Endothelial cell of umbilical vein (primary cell): ENCODE data around the gene MAML2. TPM values are rescaled to one million over a fixed set of nuclear protein-coding genes. Genes with fewer than 3 reads are reported as not detected.

Experiments used
- BruUV-seq: library from RNA; stranded (reverse); fragments of 400-500 nt; replicated peaks from 2 replicates; lab custom pipeline; 2021; lab: Mats Ljungman, UMichigan
- CTCF ChIA-PET: fragments of 300-600, 350-600 bp; sonication (Branson Sonifier 250); formaldehyde crosslinking; loops from one replicate; lab custom pipeline; 2021; ENCODE audit warnings: antibody characterized with exemption, inconsistent platforms; lab: Charles Lee
- POLR2A ChIA-PET: fragments of 300-600, 350-600 bp; sonication (Branson Sonifier 250); formaldehyde crosslinking; loops from one replicate; lab custom pipeline; 2021; ENCODE audit warnings: antibody characterized with exemption, inconsistent platforms; lab: Charles Lee
- DNase-seq: peaks from one replicate; pipeline ENCODE4 v3.0.0-alpha.2; 2011; ENCODE audit warnings: low read depth, low spot score
- FAIRE-seq: peaks from 2 replicates; lab custom pipeline; 2011; peaks lifted over from hg19 to GRCh38; lab: Jason Lieb, UNC
- H2AFZ ChIP-seq: 2 replicates; pipeline ENCODE4 v1.6.0; 2012; ENCODE audit warnings: low read depth, low read length, control low read depth, inconsistent platforms
- H3K27ac ChIP-seq: 2 replicates; pipeline ENCODE4 v1.5.1; 2011; ENCODE audit warnings: low read depth, mild to moderate bottlenecking, control low read depth, low read length, moderate library complexity; ENCODE audit not compliant: insufficient read depth
- H3K27me3 ChIP-seq, 2 experiments: 2 replicates each; pipeline versions ENCODE4 v1.6.0 to v1.6.1; 2011; ENCODE audit warnings: low read length in 2 of 2, mixed read lengths in 1 of 2; ENCODE audit not compliant: control insufficient read depth in 2 of 2, insufficient read depth in 2 of 2
- H3K36me3 ChIP-seq, 2 experiments: 2 replicates in 1 of 2; 3 replicates in 1 of 2; pipeline ENCODE4 v1.5.1; 2011; ENCODE audit warnings: low read length in 2 of 2, mild to moderate bottlenecking in 1 of 2, moderate library complexity in 1 of 2; ENCODE audit not compliant: control insufficient read depth in 2 of 2, insufficient read depth in 2 of 2; ENCODE audit errors: extremely low read depth in 1 of 2
- H3K4me1 ChIP-seq: 3 replicates; pipeline ENCODE4 v1.5.1; 2011; ENCODE audit warnings: mild to moderate bottlenecking, low read length; ENCODE audit not compliant: control insufficient read depth, insufficient read depth; ENCODE audit errors: extremely low read depth
- H3K4me2 ChIP-seq: 2 replicates; pipeline ENCODE4 v1.6.1; 2011; ENCODE audit warnings: low read length, control low read depth, mixed read lengths; ENCODE audit not compliant: insufficient read depth
- H3K4me3 ChIP-seq, 3 experiments: fragments of 200-600 bp in 1 of 3; sonication (generic), shearing (Covaris generic) in 1 of 3; replicated peaks in 1 of 3; 2 replicates each; pipeline ENCODE4 v1.5.1; 2011 to 2016; ENCODE audit warnings: control low read depth in 3 of 3, low read length in 3 of 3, mild to moderate bottlenecking in 2 of 3, inconsistent platforms in 1 of 3, low read depth in 1 of 3, moderate library complexity in 1 of 3; ENCODE audit not compliant: insufficient read depth in 1 of 3
- H3K79me2 ChIP-seq: 2 replicates; pipeline ENCODE4 v1.6.0; 2012; ENCODE audit warnings: low read length, inconsistent platforms; ENCODE audit not compliant: control insufficient read depth, insufficient read depth
- H3K9ac ChIP-seq: replicated peaks from 2 replicates; pipeline ENCODE3; 2011; ENCODE audit warnings: low read length, control low read depth; ENCODE audit not compliant: insufficient read depth; ENCODE audit errors: extremely low read depth
- H3K9me1 ChIP-seq: replicated peaks from 3 replicates; pipeline ENCODE4 v1.6.0; 2011; ENCODE audit warnings: mild to moderate bottlenecking, low read length; ENCODE audit not compliant: control insufficient read depth, insufficient read depth; ENCODE audit errors: extremely low read depth
- H3K9me3 ChIP-seq: replicated peaks from 2 replicates; pipeline ENCODE4 v1.5.1; 2012; ENCODE audit warnings: low read length, inconsistent platforms; ENCODE audit not compliant: control insufficient read depth, insufficient read depth
- H4K20me1 ChIP-seq: replicated peaks from 2 replicates; pipeline ENCODE3; 2011; ENCODE audit warnings: mild to moderate bottlenecking, low read length; ENCODE audit not compliant: control insufficient read depth, insufficient read depth; ENCODE audit errors: extremely low read depth
- CTCF ChIP-seq, 2 donors: IDR thresholded peaks; 1 replicate in 1 of 2; 2 replicates in 1 of 2; pipeline ENCODE4 v1.5.1; 2011; ENCODE audit warnings: low read length in 2 of 2, mild to moderate bottlenecking in 2 of 2, moderate library complexity in 2 of 2, control low read depth in 1 of 2, inconsistent platforms in 1 of 2, low read depth in 1 of 2; ENCODE audit not compliant: insufficient read depth in 1 of 2; ENCODE audit errors: extremely low read depth in 1 of 2
- EZH2 ChIP-seq: IDR thresholded peaks from 2 replicates; pipeline ENCODE4 v1.6.1; 2012; ENCODE audit warnings: borderline replicate concordance, low read depth, mild to moderate bottlenecking, moderate library complexity, low read length, inconsistent platforms; ENCODE audit not compliant: severe bottlenecking
- FOS ChIP-seq: IDR thresholded peaks from 2 replicates; pipeline ENCODE4 v1.6.1; 2011; ENCODE audit warnings: mild to moderate bottlenecking, low read length, moderate library complexity, borderline replicate concordance; ENCODE audit not compliant: insufficient read depth
- GATA2 ChIP-seq: IDR thresholded peaks from 2 replicates; pipeline ENCODE4 v1.7.0; 2011; ENCODE audit warnings: low read depth, mild to moderate bottlenecking, moderate library complexity, mixed read lengths, low read length; ENCODE audit not compliant: insufficient read length, insufficient read depth
- MAX ChIP-seq: IDR thresholded peaks from 2 replicates; pipeline ENCODE4 v1.6.1; 2011; ENCODE audit not compliant: insufficient read depth, insufficient read length
- MYC ChIP-seq: IDR thresholded peaks from one replicate; pipeline ENCODE4 v1.6.1; 2011; ENCODE audit warnings: mild to moderate bottlenecking, low read depth, low read length
- POLR2A ChIP-seq: IDR thresholded peaks from 2 replicates; pipeline ENCODE4 v1.6.1; 2012; ENCODE audit warnings: low read depth, mild to moderate bottlenecking, control low read depth, low read length
- dilution Hi-C: fragments of 300-500 bp; cut with MboI; formaldehyde crosslinking; loops from one replicate; pipeline ENCODE4 v1.15.0; 2019; ENCODE audit warnings: low sequenced_read_pairs; ENCODE audit not compliant: extremely low pct_ligation_motif_present
- intact Hi-C: fragments of 100-400 bp; cut with micrococcal nuclease; formaldehyde crosslinking; loops from one replicate; pipeline ENCODE4 v1.10.0; 2022
- polyA plus RNA-seq, 4 experiments: library from polyadenylated mRNA; depleted of rRNA in 3 of 4; stranded (reverse) in 3 of 4; unstranded in 1 of 4; fragments of >200 nt; gene quantifications; 2 replicates each; pipeline versions ENCODE4 v1.2.1 to v1.2.3, GENCODE V29; 2011 to 2012; ENCODE audit warnings: missing spikeins in 1 of 4
- total RNA-seq: library from RNA; stranded (reverse); gene quantifications from 2 replicates; pipeline ENCODE4 v1.2.3, GENCODE V29; 2021

Gene MAML2
- total and polyA plus RNA-seq, 2 donors (not counting 3 experiments of a cell fraction or from before 2014, with no cell fraction given), result 12.4 to 16.8 TPM

- POLR2A ChIA-PET, result no interaction called here
- dilution Hi-C loops (no loop called here), intact Hi-C loops (no loop called here)
- no peaks in the 10 kb centered on the region for H4K20me1 ChIP-seq
- TF ChIP-seq MAX, result no peak
- no peak for TF ChIP-seq GATA2
- TF ChIP-seq EZH2, result no peak
- TF ChIP-seq POLR2A, result no peak
- no peak for TF ChIP-seq CTCF (IDR thresholded peaks at IDR 0.05; ENCODE audit: extremely low read depth in 1 of 2, insufficient read depth in 1 of 2, low read depth in 1 of 2, low read length in 2 of 2)
- no peak for TF ChIP-seq FOS
- TF ChIP-seq MYC, result no peak
- H3K4me1 ChIP-seq, result peaks cover 8% of the 10 kb centered on the region
- no peaks in the 10 kb centered on the region for H3K9me3 ChIP-seq
- peaks cover 12% of the 10 kb centered on the region for H3K79me2 ChIP-seq
- DNase-seq (no peak), FAIRE-seq (no peak)
- no peak overlapping the region for H3K9ac ChIP-seq
- H2AFZ ChIP-seq, result no peak overlapping the region
- H3K36me3 ChIP-seq, result no peaks in the 10 kb centered on the region
- H3K27me3 ChIP-seq, result no peaks in the 10 kb centered on the region
- CTCF ChIA-PET, result interaction anchor here (1.3 kb wide), 1 partner anchor 9 kb away, joined by 3 read pairs; no protein-coding TSS in a partner anchor
- no peak overlapping the region for H3K27ac ChIP-seq
- BruUV-seq, result no TSS peak
- no peak overlapping the region for H3K4me2 ChIP-seq
- no peaks in the 10 kb centered on the region for H3K9me1 ChIP-seq
- H3K4me3 ChIP-seq, result no peak overlapping the region
Measured at GRCh38 chr11:96321091-96321490, 21.9 kb downstream of the MAML2 start.
